ENCODE results near the gene OSBPL8. TPM values are rescaled to one million over a fixed set of nuclear protein-coding genes. Genes with fewer than 3 reads are reported as not detected.

Gene OSBPL8
- total RNA-seq, 1 experiment from 2014 or later, result 71.1 TPM

GRCh38 chr12:76410781-76411180 is 148.8 kb downstream of the OSBPL8 start:
- H3K4me3 Mint-ChIP-seq (ENCODE audit: unreplicated experiment), result no peak overlapping the region
- peaks cover 7% of the 10 kb centered on the region for H3K4me1 Mint-ChIP-seq (ENCODE audit: insufficient read depth, unreplicated experiment)
- CTCF ChIA-PET, result no interaction called here
- no peaks in the 10 kb centered on the region for H3K36me3 Mint-ChIP-seq (ENCODE audit: insufficient read depth, unreplicated experiment)
- POLR2A ChIA-PET, result interaction anchor here (0.7 to 1.7 kb wide), 3 partner anchors 14 to 201 kb away, joined by 3 to 5 read pairs (median 3); no protein-coding TSS in a partner anchor
- intact Hi-C loops (cut with micrococcal nuclease), result loop anchor here (1.0 kb wide), 1 partner anchor 12 kb away; no protein-coding TSS in a partner anchor
- no peak for TF ChIP-seq CTCF (IDR thresholded peaks at IDR 0.05; ENCODE audit: unreplicated experiment)
- H3K27me3 Mint-ChIP-seq (ENCODE audit: insufficient read depth, unreplicated experiment), result no peaks in the 10 kb centered on the region
- DNase-seq (ENCODE audit: unreplicated experiment), result no peak
- H3K27ac Mint-ChIP-seq (ENCODE audit: low read depth, unreplicated experiment), result no peak overlapping the region
- no peaks in the 10 kb centered on the region for H3K9me3 Mint-ChIP-seq (ENCODE audit: unreplicated experiment)
- no TSS peak for BruUV-seq (replicated peaks)

- no peak overlapping the region for H3K27ac Mint-ChIP-seq (ENCODE audit: low read depth, unreplicated experiment)
- ChIA-PET POLR2A (interaction anchor here (0.7 to 1.7 kb wide), 2 partner anchors 30 to 833 kb away, joined by 3 to 5 read pairs; no protein-coding TSS in a partner anchor), CTCF (interaction anchor here (0.5 kb wide), 1 partner anchor 45 kb away, joined by 3 read pairs; no protein-coding TSS in a partner anchor)
- H3K4me3 Mint-ChIP-seq (ENCODE audit: unreplicated experiment), result no peak overlapping the region
- DNase-seq (ENCODE audit: unreplicated experiment), result no peak
- intact Hi-C loops (cut with micrococcal nuclease), result no loop called here
- H3K36me3 Mint-ChIP-seq (ENCODE audit: insufficient read depth, unreplicated experiment), result no peaks in the 10 kb centered on the region
- TF ChIP-seq CTCF (IDR thresholded peaks at IDR 0.05; ENCODE audit: unreplicated experiment), result no peak
- H3K9me3 Mint-ChIP-seq (ENCODE audit: unreplicated experiment), result no peaks in the 10 kb centered on the region
- no TSS peak for BruUV-seq (replicated peaks)
- peaks cover 7% of the 10 kb centered on the region for H3K4me1 Mint-ChIP-seq (ENCODE audit: insufficient read depth, unreplicated experiment)
- H3K27me3 Mint-ChIP-seq (ENCODE audit: insufficient read depth, unreplicated experiment), result no peaks in the 10 kb centered on the region
Observed at GRCh38 chr12:76410371-76410770, 149.2 kb downstream of the OSBPL8 start.

GRCh38 chr12:76409074-76409473 is 150.5 kb downstream of the OSBPL8 start:
- intact Hi-C loops (cut with micrococcal nuclease), result no loop called here
- H3K27me3 Mint-ChIP-seq (ENCODE audit: insufficient read depth, unreplicated experiment), result no peaks in the 10 kb centered on the region
- BruUV-seq (replicated peaks), result no TSS peak
- TF ChIP-seq CTCF (IDR thresholded peaks at IDR 0.05; ENCODE audit: unreplicated experiment), result no peak
- CTCF ChIA-PET, result no interaction called here
- H3K27ac Mint-ChIP-seq (ENCODE audit: low read depth, unreplicated experiment), result no peak overlapping the region
- H3K4me1 Mint-ChIP-seq (ENCODE audit: insufficient read depth, unreplicated experiment), result peaks cover 7% of the 10 kb centered on the region
- H3K9me3 Mint-ChIP-seq (ENCODE audit: unreplicated experiment), result no peaks in the 10 kb centered on the region
- DNase-seq (ENCODE audit: unreplicated experiment), result no peak
- POLR2A ChIA-PET, result interaction anchor here (0.9 to 1.4 kb wide), 2 partner anchors 12 to 13 kb away, joined by 3 to 5 read pairs; no protein-coding TSS in a partner anchor
- H3K4me3 Mint-ChIP-seq (ENCODE audit: unreplicated experiment), result no peak overlapping the region
- H3K36me3 Mint-ChIP-seq (ENCODE audit: insufficient read depth, unreplicated experiment), result no peaks in the 10 kb centered on the region

- ChIA-PET CTCF (interaction anchor here (0.9 to 1.2 kb wide), 2 partner anchors 48 to 179 kb away, joined by 3 to 4 read pairs; no protein-coding TSS in a partner anchor), POLR2A (interaction anchor here (0.7 to 1.4 kb wide), 2 partner anchors 12 to 13 kb away, joined by 3 read pairs; no protein-coding TSS in a partner anchor)
- Mint-ChIP-seq H3K36me3 (ENCODE audit: insufficient read depth, unreplicated experiment) (no peaks in the 10 kb centered on the region), H3K4me3 (ENCODE audit: unreplicated experiment) (no peak overlapping the region), H3K9me3 (ENCODE audit: unreplicated experiment) (no peaks in the 10 kb centered on the region), H3K27me3 (ENCODE audit: insufficient read depth, unreplicated experiment) (no peaks in the 10 kb centered on the region), H3K27ac (ENCODE audit: low read depth, unreplicated experiment) (no peak overlapping the region), H3K4me1 (ENCODE audit: insufficient read depth, unreplicated experiment) (no peaks in the 10 kb centered on the region)
- no peak for TF ChIP-seq CTCF (IDR thresholded peaks at IDR 0.05; ENCODE audit: unreplicated experiment)
- intact Hi-C loops (cut with micrococcal nuclease), result no loop called here
- no TSS peak for BruUV-seq (replicated peaks)
- DNase-seq (ENCODE audit: unreplicated experiment), result no peak
Observed at GRCh38 chr12:76407710-76408109, 151.9 kb downstream of the OSBPL8 start.
